Upper lobe of left lung (tissue), 6 donors: ENCODE results near the gene GPR137. TPM values are rescaled to one million over a fixed set of nuclear protein-coding genes. Genes with fewer than 3 reads are reported as not detected.
A peak's percentile ranks its signal among the peaks of the same experiment; 100 is the strongest.

Source experiments
- ATAC-seq, 2 donors: fragments of 200-7000 bp; cut with Tn5 transposase; one replicate each; pipeline ENCODE4 v1.9.1; 2022; ENCODE audit warnings: mild to moderate bottlenecking in 2 of 2, moderate library complexity in 2 of 2; ENCODE audit not compliant: low FRiP score in 2 of 2
- DNase-seq, 2 donors: peaks; one replicate each; pipeline ENCODE4 v3.0.0-alpha.2; 2019 to 2020
- H3K27ac ChIP-seq, 4 donors: fragments of 200-600 bp; sonication (generic); one replicate each; pipeline ENCODE4 v1.5.1; 2016 to 2019
- H3K27me3 ChIP-seq, 4 donors: fragments of 200-600 bp; sonication (generic); one replicate each; pipeline ENCODE4 v1.5.1; 2017 to 2019
- H3K36me3 ChIP-seq, 4 donors: fragments of 200-600 bp; sonication (generic); one replicate each; pipeline ENCODE4 v1.5.1; 2016 to 2019
- H3K4me1 ChIP-seq, 4 donors: fragments of 200-600 bp; sonication (generic); one replicate each; pipeline ENCODE4 v1.5.1; 2018 to 2019
- H3K4me3 ChIP-seq, 4 donors: fragments of 200-600 bp; sonication (generic); one replicate each; pipeline ENCODE4 v1.5.1; 2017 to 2019; ENCODE audit warnings: mild to moderate bottlenecking in 2 of 4, moderate library complexity in 1 of 4
- H3K9me3 ChIP-seq, 4 donors: fragments of 200-600 bp; sonication (generic); one replicate each; pipeline ENCODE4 v1.5.1; 2018 to 2019
- CTCF ChIP-seq, 6 experiments: fragments of 450-650 bp in 4 of 6; fragments of 200-600 bp in 2 of 6; sonication (generic) in 2 of 6; IDR thresholded peaks; one replicate each; pipeline ENCODE4 v1.5.1; 2016 to 2019; ENCODE audit warnings: antibody characterized with exemption in 6 of 6
- EP300 ChIP-seq, 4 donors: sonication (generic); formaldehyde crosslinking; IDR thresholded peaks; one replicate each; pipeline ENCODE4 v1.5.1; 2017; ENCODE audit warnings: antibody characterized with exemption in 4 of 4, control low read depth in 2 of 4
- POLR2A ChIP-seq, 4 donors: fragments of 450-650 bp; IDR thresholded peaks; one replicate each; pipeline ENCODE4 v1.5.1; 2016 to 2017; ENCODE audit warnings: antibody characterized with exemption in 4 of 4, mild to moderate bottlenecking in 2 of 4
- POLR2AphosphoS5 ChIP-seq, 2 donors: sonication (generic); formaldehyde crosslinking; IDR thresholded peaks; one replicate each; pipeline ENCODE4 v1.5.1; 2017; ENCODE audit warnings: antibody characterized with exemption in 2 of 2
- WGBS, 2 donors: methylation state at CpG; one replicate each; pipeline ENCODE4 v1.1.5; 2017 to 2018; 5-methylcytosine and 5-hydroxymethylcytosine counted together
- total RNA-seq, 6 donors: library from RNA; depleted of rRNA in 4 of 6; stranded (reverse); fragments of >200 nt in 4 of 6; gene quantifications; one replicate each; pipeline versions ENCODE4 v1.1.0 to v1.2.1, GENCODE V29; 2016 to 2021
- donor health status: DM: no; HTN: no; CAD: no; lungs with moderate emphysema.
- donor health status: DM: no; HTN: yes; CAD: no; lungs with severe emphysema.

GPR137 gene
- total RNA-seq, 6 donors from 2014 or later, result 7.3 to 48.1 (median 27.0) TPM

- peaks cover 0 to 40% (median 26%) of the 10 kb centered on the region in 4 donors for H3K36me3 ChIP-seq
- 89 to 93% methylated on average over 8 of the region's 8 CpGs for whole genome bisulfite sequencing, 2 donors
These were observed 7.0 kb upstream of the GPR137 start for GRCh38 chr11:64278576-64279190.

DNA sequence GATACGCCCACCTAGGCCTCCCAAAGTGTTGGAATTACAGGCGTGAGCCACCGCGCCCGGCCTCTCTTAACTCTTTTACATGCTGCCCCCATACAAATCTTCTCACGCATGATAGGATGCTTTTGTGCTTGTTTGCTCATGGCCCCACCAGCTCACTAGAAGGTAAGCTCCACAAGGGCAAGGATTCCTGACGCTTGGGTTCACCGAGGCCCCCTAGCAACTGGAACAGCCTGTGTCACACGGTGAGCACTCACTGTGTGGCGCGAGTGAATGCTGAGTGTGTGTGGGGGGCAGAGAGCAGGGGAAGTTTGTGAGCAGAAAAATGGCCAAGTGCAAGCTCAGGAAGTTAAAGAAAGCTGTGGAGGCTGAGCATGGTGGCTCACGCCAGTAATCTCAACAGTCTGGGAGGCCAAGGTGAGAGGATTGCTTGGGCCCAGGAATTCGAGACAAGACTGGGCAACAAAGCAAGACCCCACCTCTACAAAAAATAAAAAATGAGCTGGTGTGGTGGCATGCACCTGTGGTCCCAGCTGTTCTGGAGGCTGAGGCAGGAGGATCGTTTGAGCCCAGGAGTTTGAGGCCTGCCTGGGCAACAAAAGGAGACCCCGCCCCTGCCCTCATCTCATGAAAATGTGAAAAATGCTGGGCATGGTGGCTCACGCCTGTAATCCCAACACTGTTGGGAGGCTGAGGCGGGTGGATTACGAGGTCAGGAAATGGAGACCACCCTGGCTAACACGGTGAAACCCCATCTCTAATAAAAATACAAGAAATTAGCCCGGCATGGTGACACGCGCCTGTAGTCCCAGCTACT is 3.5 kb upstream of the GPR137 start:
- DNase-seq (no peak), ATAC-seq (no peak)
- no peaks in the 10 kb centered on the region for H3K27me3 ChIP-seq
- H3K9me3 ChIP-seq, result no peaks in the 10 kb centered on the region
- H3K27ac ChIP-seq, result no peak overlapping the region
- H3K4me3 ChIP-seq, result no peak overlapping the region
- WGBS, 2 donors, result 94 to 95% methylated on average over 22 of the region's 22 CpGs
- peaks cover 0 to 26% (median 19%) of the 10 kb centered on the region in 4 donors for H3K36me3 ChIP-seq
- TF ChIP-seq EP300 (IDR thresholded peaks at IDR 0.05), result no peak
- TF ChIP-seq POLR2A (IDR thresholded peaks at IDR 0.05), result no peak
- no peak for TF ChIP-seq POLR2AphosphoS5 (IDR thresholded peaks at IDR 0.05)
- no peak for TF ChIP-seq CTCF (IDR thresholded peaks at IDR 0.05)
- peaks cover 16 to 31% (median 24%) of the 10 kb centered on the region in 4 donors for H3K4me1 ChIP-seq

More at GRCh38 chr11:64278576-64279190, 7.0 kb upstream of the GPR137 start:
- ATAC-seq (no peak), DNase-seq (no peak)
- Histone ChIP-seq H3K27ac (no peak overlapping the region), H3K4me1 (peaks cover 5 to 24% (median 8%) of the 10 kb centered on the region in 4 donors), H3K4me3 (no peak overlapping the region), H3K27me3 (no peaks in the 10 kb centered on the region), H3K9me3 (no peaks in the 10 kb centered on the region)
- TF ChIP-seq POLR2A (IDR thresholded peaks at IDR 0.05) (no peak), EP300 (IDR thresholded peaks at IDR 0.05) (no peak), POLR2AphosphoS5 (IDR thresholded peaks at IDR 0.05) (no peak), CTCF (IDR thresholded peaks at IDR 0.05) (no peak)

DNA sequence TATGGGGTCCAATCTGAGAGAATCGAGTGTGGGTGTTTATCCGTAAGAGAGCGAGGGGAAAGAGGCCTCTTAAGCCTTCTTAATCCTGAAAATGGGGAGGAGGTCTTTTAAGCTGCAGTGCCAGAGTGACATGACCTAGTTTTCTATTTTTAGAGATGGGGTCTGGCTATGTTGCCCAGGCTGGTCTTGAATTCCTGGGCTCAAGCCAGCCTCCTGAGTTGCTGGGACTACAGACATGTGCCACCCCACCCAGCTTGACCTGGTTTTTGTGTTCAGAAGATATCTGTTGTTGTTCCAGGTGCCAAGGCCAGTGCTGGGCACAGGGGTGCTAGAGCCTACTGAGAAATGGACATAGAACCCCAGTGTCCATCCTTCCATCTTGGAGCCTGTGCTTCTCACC is 2.6 kb upstream of the GPR137 start:
- 88 to 93% methylated on average over 3 of the region's 3 CpGs for WGBS, 2 donors
- Histone ChIP-seq H3K27ac (no peak overlapping the region), H3K4me3 (peak overlapping the region in 1 of 4 donors; percentile 88)

More for the DNA sequence above, 2.6 kb upstream of the GPR137 start:
- H3K27me3 ChIP-seq, result no peaks in the 10 kb centered on the region
- H3K9me3 ChIP-seq, result no peaks in the 10 kb centered on the region
- H3K4me1 ChIP-seq, result peaks cover 16 to 30% (median 24%) of the 10 kb centered on the region in 4 donors
- H3K36me3 ChIP-seq, result peaks cover 0 to 17% (median 15%) of the 10 kb centered on the region in 4 donors
- ATAC-seq, result no peak
- TF ChIP-seq CTCF (IDR thresholded peaks at IDR 0.05) (no peak), POLR2AphosphoS5 (IDR thresholded peaks at IDR 0.05) (no peak), POLR2A (IDR thresholded peaks at IDR 0.05) (no peak), EP300 (IDR thresholded peaks at IDR 0.05) (no peak)
- no peak for DNase-seq
